ENCODE data around the gene AGO4.
A peak's percentile ranks its signal among the peaks of the same experiment; 100 is the strongest.
"Not testable (repeated sequence)": the region's sequence is repeated elsewhere in the genome, so short reads cannot be mapped to it uniquely, and the experiment has no call there.

AGO4 gene

GRCh38 chr1:35882586-35882944, 74.7 kb downstream of the AGO4 start:
- Histone ChIP-seq H3K27ac (ENCODE audit: low read depth, low read length) (no peak overlapping the region), H3K4me3 (ENCODE audit: low read depth in 1 of 2, low read length in 2 of 2) (peak overlapping the region in 1 of 2 donors; percentile 50), H3K27me3 (ENCODE audit: control insufficient read depth in 1 of 2, insufficient read depth in 2 of 2, low read length in 2 of 2) (no peaks in the 10 kb centered on the region), H3K9ac (ENCODE audit: low read depth in 1 of 2, low read length in 2 of 2) (no peak overlapping the region), H3K36me3 (ENCODE audit: control insufficient read depth in 1 of 2, insufficient read depth in 2 of 2, low read length in 2 of 2) (no peaks in the 10 kb centered on the region), H3K4me1 (ENCODE audit: control insufficient read depth in 1 of 2, insufficient read depth in 2 of 2, low read length in 2 of 2) (peaks cover 31 to 48% of the 10 kb centered on the region in 2 donors), H3K9me3 (ENCODE audit: control insufficient read depth in 1 of 2, low read length in 2 of 2) (no peaks in the 10 kb centered on the region)

GRCh38 chr1:35882945-35883634, 75.3 kb downstream of the AGO4 start, which contains the start of gene AGO1:
Gene AGO1, plus strand, starts transcription at chr1:35883209. Its CDS starts 213 bp downstream, at chr1:35883422.
- Histone ChIP-seq H3K27ac (ENCODE audit: low read depth, low read length) (peak within 1 kb of the TSS; percentile 74), H3K4me3 (ENCODE audit: low read depth in 1 of 2, low read length in 2 of 2) (peak within 1 kb of the TSS; percentile 95 to 99), H3K36me3 (ENCODE audit: control insufficient read depth in 1 of 2, insufficient read depth in 2 of 2, low read length in 2 of 2) (no peaks in the 10 kb centered on the region), H3K27me3 (ENCODE audit: control insufficient read depth in 1 of 2, insufficient read depth in 2 of 2, low read length in 2 of 2) (no peaks in the 10 kb centered on the region), H3K9ac (ENCODE audit: low read depth in 1 of 2, low read length in 2 of 2) (peak within 1 kb of the TSS; percentile 96 to 99), H3K4me1 (ENCODE audit: control insufficient read depth in 1 of 2, insufficient read depth in 2 of 2, low read length in 2 of 2) (peaks cover 35 to 54% of the 10 kb centered on the region in 2 donors), H3K9me3 (ENCODE audit: control insufficient read depth in 1 of 2, low read length in 2 of 2) (no peaks in the 10 kb centered on the region)

- H3K9ac ChIP-seq (ENCODE audit: low read depth in 1 of 2, low read length in 2 of 2), result peak overlapping the region; percentile 96 to 99
- H3K4me3 ChIP-seq (ENCODE audit: low read depth in 1 of 2, low read length in 2 of 2), result peak overlapping the region; percentile 95 to 99
- peaks cover 35 to 58% of the 10 kb centered on the region in 2 donors for H3K4me1 ChIP-seq (ENCODE audit: control insufficient read depth in 1 of 2, insufficient read depth in 2 of 2, low read length in 2 of 2)
- no peaks in the 10 kb centered on the region for H3K36me3 ChIP-seq (ENCODE audit: control insufficient read depth in 1 of 2, insufficient read depth in 2 of 2, low read length in 2 of 2)
- peak overlapping the region; percentile 74 for H3K27ac ChIP-seq (ENCODE audit: low read depth, low read length)
- H3K9me3 ChIP-seq (ENCODE audit: control insufficient read depth in 1 of 2, low read length in 2 of 2), result no peaks in the 10 kb centered on the region
- H3K27me3 ChIP-seq (ENCODE audit: control insufficient read depth in 1 of 2, insufficient read depth in 2 of 2, low read length in 2 of 2), result no peaks in the 10 kb centered on the region
Observed at GRCh38 chr1:35883635-35884101, 75.9 kb downstream of the AGO4 start.

GRCh38 chr1:35884934-35885333, 77.1 kb downstream of the AGO4 start:
- H3K36me3 ChIP-seq (ENCODE audit: control insufficient read depth in 1 of 2, insufficient read depth in 2 of 2, low read length in 2 of 2), result peaks cover 0 to 6% of the 10 kb centered on the region in 2 donors
- peaks cover 35 to 56% of the 10 kb centered on the region in 2 donors for H3K4me1 ChIP-seq (ENCODE audit: control insufficient read depth in 1 of 2, insufficient read depth in 2 of 2, low read length in 2 of 2)
- H3K4me3 ChIP-seq (ENCODE audit: low read depth in 1 of 2, low read length in 2 of 2), result no peak overlapping the region
- no peaks in the 10 kb centered on the region for H3K27me3 ChIP-seq (ENCODE audit: control insufficient read depth in 1 of 2, insufficient read depth in 2 of 2, low read length in 2 of 2)
- no peak overlapping the region for H3K9ac ChIP-seq (ENCODE audit: low read depth in 1 of 2, low read length in 2 of 2)
- H3K27ac ChIP-seq (ENCODE audit: low read depth, low read length), result no peak overlapping the region
- no peaks in the 10 kb centered on the region for H3K9me3 ChIP-seq (ENCODE audit: control insufficient read depth in 1 of 2, low read length in 2 of 2)

GRCh38 chr1:35885961-35886558, 78.2 kb downstream of the AGO4 start:
- H3K9me3 ChIP-seq (ENCODE audit: control insufficient read depth in 1 of 2, low read length in 2 of 2), result no peaks in the 10 kb centered on the region
- no peak overlapping the region for H3K27ac ChIP-seq (ENCODE audit: low read depth, low read length)
- H3K4me3 ChIP-seq (ENCODE audit: low read depth in 1 of 2, low read length in 2 of 2), result peak overlapping the region in 1 of 2 donors; percentile 5
- peaks cover 35 to 50% of the 10 kb centered on the region in 2 donors for H3K4me1 ChIP-seq (ENCODE audit: control insufficient read depth in 1 of 2, insufficient read depth in 2 of 2, low read length in 2 of 2)
- peaks cover 0 to 15% of the 10 kb centered on the region in 2 donors for H3K36me3 ChIP-seq (ENCODE audit: control insufficient read depth in 1 of 2, insufficient read depth in 2 of 2, low read length in 2 of 2)
- peak overlapping the region in 1 of 2 donors; percentile 10 for H3K9ac ChIP-seq (ENCODE audit: low read depth in 1 of 2, low read length in 2 of 2)
- H3K27me3 ChIP-seq (ENCODE audit: control insufficient read depth in 1 of 2, insufficient read depth in 2 of 2, low read length in 2 of 2), result no peaks in the 10 kb centered on the region

- H3K9me3 ChIP-seq (ENCODE audit: control insufficient read depth in 1 of 2, low read length in 2 of 2), result no peaks in the 10 kb centered on the region
- peaks cover 0 to 19% of the 10 kb centered on the region in 2 donors for H3K36me3 ChIP-seq (ENCODE audit: control insufficient read depth in 1 of 2, insufficient read depth in 2 of 2, low read length in 2 of 2)
- no peaks in the 10 kb centered on the region for H3K27me3 ChIP-seq (ENCODE audit: control insufficient read depth in 1 of 2, insufficient read depth in 2 of 2, low read length in 2 of 2)
- no peak overlapping the region for H3K27ac ChIP-seq (ENCODE audit: low read depth, low read length)
- H3K4me1 ChIP-seq (ENCODE audit: control insufficient read depth in 1 of 2, insufficient read depth in 2 of 2, low read length in 2 of 2), result peaks cover 35 to 50% of the 10 kb centered on the region in 2 donors
- peak overlapping the region in 1 of 2 donors; percentile 21 for H3K4me3 ChIP-seq (ENCODE audit: low read depth in 1 of 2, low read length in 2 of 2)
- H3K9ac ChIP-seq (ENCODE audit: low read depth in 1 of 2, low read length in 2 of 2), result no peak overlapping the region
Observed at GRCh38 chr1:35886577-35887431, 79.0 kb downstream of the AGO4 start.

- Histone ChIP-seq H3K4me1 (ENCODE audit: control insufficient read depth in 1 of 2, insufficient read depth in 2 of 2, low read length in 2 of 2) (peaks cover 35 to 45% of the 10 kb centered on the region in 2 donors), H3K27ac (ENCODE audit: low read depth, low read length) (no peak overlapping the region), H3K9me3 (ENCODE audit: control insufficient read depth in 1 of 2, low read length in 2 of 2) (no peaks in the 10 kb centered on the region), H3K9ac (ENCODE audit: low read depth in 1 of 2, low read length in 2 of 2) (no peak overlapping the region), H3K36me3 (ENCODE audit: control insufficient read depth in 1 of 2, insufficient read depth in 2 of 2, low read length in 2 of 2) (peaks cover 5 to 26% of the 10 kb centered on the region in 2 donors), H3K27me3 (ENCODE audit: control insufficient read depth in 1 of 2, insufficient read depth in 2 of 2, low read length in 2 of 2) (no peaks in the 10 kb centered on the region), H3K4me3 (ENCODE audit: low read depth in 1 of 2, low read length in 2 of 2) (peak overlapping the region in 1 of 2 donors; percentile 21)
Observed at GRCh38 chr1:35887508-35887907, 79.7 kb downstream of the AGO4 start.

- Histone ChIP-seq H3K27ac (ENCODE audit: low read depth, low read length) (no peak overlapping the region), H3K36me3 (ENCODE audit: control insufficient read depth in 1 of 2, insufficient read depth in 2 of 2, low read length in 2 of 2) (peaks cover 8 to 34% of the 10 kb centered on the region in 2 donors), H3K9me3 (ENCODE audit: control insufficient read depth in 1 of 2, low read length in 2 of 2) (no peaks in the 10 kb centered on the region)
Observed at GRCh38 chr1:35888255-35888654, 80.4 kb downstream of the AGO4 start.

GRCh38 chr1:35888981-35889380, 81.2 kb downstream of the AGO4 start:
- H3K9ac ChIP-seq (ENCODE audit: low read depth in 1 of 2, low read length in 2 of 2); H3K4me3 ChIP-seq (ENCODE audit: low read depth in 1 of 2, low read length in 2 of 2); H3K9me3 ChIP-seq (ENCODE audit: control insufficient read depth in 1 of 2, low read length in 2 of 2); H3K27ac ChIP-seq (ENCODE audit: low read depth, low read length); H3K27me3 ChIP-seq (ENCODE audit: control insufficient read depth in 1 of 2, insufficient read depth in 2 of 2, low read length in 2 of 2): not testable (repeated sequence)
- peaks cover 35 to 41% of the 10 kb centered on the region in 2 donors for H3K4me1 ChIP-seq (ENCODE audit: control insufficient read depth in 1 of 2, insufficient read depth in 2 of 2, low read length in 2 of 2)
- peaks cover 15 to 41% of the 10 kb centered on the region in 2 donors for H3K36me3 ChIP-seq (ENCODE audit: control insufficient read depth in 1 of 2, insufficient read depth in 2 of 2, low read length in 2 of 2)

More at GRCh38 chr1:35888255-35888654, 80.4 kb downstream of the AGO4 start:
- Histone ChIP-seq H3K4me3 (ENCODE audit: low read depth in 1 of 2, low read length in 2 of 2) (no peak overlapping the region), H3K4me1 (ENCODE audit: control insufficient read depth in 1 of 2, insufficient read depth in 2 of 2, low read length in 2 of 2) (peaks cover 35 to 41% of the 10 kb centered on the region in 2 donors), H3K27me3 (ENCODE audit: control insufficient read depth in 1 of 2, insufficient read depth in 2 of 2, low read length in 2 of 2) (no peaks in the 10 kb centered on the region), H3K9ac (ENCODE audit: low read depth in 1 of 2, low read length in 2 of 2) (no peak overlapping the region)
